Testis (tissue), 2 donors: ENCODE results near the gene TRIM69.
"Not testable (repeated sequence)": the region's sequence is repeated elsewhere in the genome, so short reads cannot be mapped to it uniquely, and the experiment has no call there.

ENCODE experiments used
- CTCF ChIP-seq, 3 experiments: fragments of 450-650 bp in 2 of 3; fragments of 200-600 bp in 1 of 3; sonication (generic) in 1 of 3; IDR thresholded peaks; one replicate each; pipeline ENCODE4 v1.5.1; 2016 to 2019; ENCODE audit warnings: antibody characterized with exemption in 3 of 3, mild to moderate bottlenecking in 2 of 3, moderate library complexity in 1 of 3
- POLR2A ChIP-seq: fragments of 450-650 bp; IDR thresholded peaks from one replicate; pipeline ENCODE4 v1.6.1; 2017; ENCODE audit warnings: antibody characterized with exemption, mild to moderate bottlenecking, moderate library complexity

- TF ChIP-seq CTCF (IDR thresholded peaks at IDR 0.05); POLR2A: not testable (repeated sequence)
Measured at GRCh38 chr15:44689318-44689717, 47.0 kb upstream of the TRIM69 start.
